Natural killer cell (primary cell): ENCODE measurements around the gene USP36. TPM values are rescaled to one million over a fixed set of nuclear protein-coding genes. Genes with fewer than 3 reads are reported as not detected.

Experiments used
- ATAC-seq, 3 donors: fragments of 150-1000 bp in 2 of 3; fragments of 200-7000 bp in 1 of 3; cut with Tn5 transposase; 1 replicate in 1 of 3; 2 replicates in 2 of 3; pipeline ENCODE4 v1.10.0; 2021; ENCODE audit warnings: mild to moderate bottlenecking in 2 of 3, moderate library complexity in 2 of 3
- DNase-seq, 2 donors: peaks; one replicate each; pipeline versions ENCODE4 v3.0.0 to v3.0.0-alpha.2; 2013 to 2021; ENCODE audit warnings: mixed read lengths in 1 of 2
- H3K27ac ChIP-seq: one replicate; pipeline ENCODE4 v1.5.1; 2013; ENCODE audit warnings: mild to moderate bottlenecking, low read length
- H3K27me3 ChIP-seq: one replicate; pipeline ENCODE4 v1.6.1; 2013; ENCODE audit warnings: low read length; ENCODE audit not compliant: control insufficient read depth, insufficient read depth
- H3K36me3 ChIP-seq: one replicate; pipeline ENCODE4 v1.6.1; 2013; ENCODE audit warnings: low read length; ENCODE audit not compliant: control insufficient read depth, insufficient read depth
- H3K4me1 ChIP-seq: one replicate; pipeline ENCODE4 v1.6.1; 2013; ENCODE audit warnings: low read length; ENCODE audit not compliant: control insufficient read depth, insufficient read depth
- H3K4me3 ChIP-seq: one replicate; pipeline ENCODE4 v1.5.1; 2013; ENCODE audit warnings: low read length
- H3K9me3 ChIP-seq: one replicate; pipeline ENCODE4 v1.6.1; 2013; ENCODE audit warnings: low read length; ENCODE audit not compliant: control insufficient read depth, insufficient read depth
- H3K27ac Mint-ChIP-seq, 2 donors: one replicate each; pipeline ENCODE4 v1.8.0; 2022; ENCODE audit warnings: mild to moderate bottlenecking in 2 of 2, mixed read lengths in 2 of 2, moderate library complexity in 1 of 2
- H3K27me3 Mint-ChIP-seq, 2 donors: one replicate each; pipeline ENCODE4 v1.8.0; 2022; ENCODE audit warnings: low read depth in 2 of 2, mixed read lengths in 2 of 2
- H3K36me3 Mint-ChIP-seq: one replicate; pipeline ENCODE4 v1.8.0; 2022; ENCODE audit warnings: mixed read lengths
- H3K4me1 Mint-ChIP-seq, 2 donors: one replicate each; pipeline ENCODE4 v1.8.0; 2022; ENCODE audit warnings: mixed read lengths in 2 of 2
- H3K4me3 Mint-ChIP-seq: one replicate; pipeline ENCODE4 v1.8.0; 2022; ENCODE audit warnings: mild to moderate bottlenecking, moderate library complexity, mixed read lengths
- H3K9me3 Mint-ChIP-seq, 2 donors: one replicate each; pipeline ENCODE4 v1.8.0; 2022; ENCODE audit warnings: mixed read lengths in 2 of 2
- WGBS: methylation state at CpG from one replicate; pipeline ENCODE4 v1.1.7; 2013; ENCODE audit warnings: missing lambda C conversion rate; ENCODE audit not compliant: insufficient coverage; 5-methylcytosine and 5-hydroxymethylcytosine counted together
- intact Hi-C: fragments of 100-400 bp; cut with micrococcal nuclease; formaldehyde crosslinking; loops from one replicate; pipeline ENCODE4 v1.14.2; 2022
- total RNA-seq, 4 donors: library from RNA; stranded (reverse); fragments of 120-200 nt in 1 of 4; gene quantifications; one replicate each; pipeline versions ENCODE4 v1.2.3 to v1.2.4, GENCODE V29; 2013 to 2022
- TF ChIP-seq, protein P1 (sequence below): fragments of 200-600 bp; IDR thresholded peaks from one replicate; pipeline ENCODE4 v1.8.0; 2022; ENCODE audit warnings: antibody characterized with exemption

Gene USP36
- total RNA-seq, 3 donors from 2014 or later (not counting 1 experiment from before 2014, with no cell fraction given) = 241 to 304 (median 270) TPM

DNA sequence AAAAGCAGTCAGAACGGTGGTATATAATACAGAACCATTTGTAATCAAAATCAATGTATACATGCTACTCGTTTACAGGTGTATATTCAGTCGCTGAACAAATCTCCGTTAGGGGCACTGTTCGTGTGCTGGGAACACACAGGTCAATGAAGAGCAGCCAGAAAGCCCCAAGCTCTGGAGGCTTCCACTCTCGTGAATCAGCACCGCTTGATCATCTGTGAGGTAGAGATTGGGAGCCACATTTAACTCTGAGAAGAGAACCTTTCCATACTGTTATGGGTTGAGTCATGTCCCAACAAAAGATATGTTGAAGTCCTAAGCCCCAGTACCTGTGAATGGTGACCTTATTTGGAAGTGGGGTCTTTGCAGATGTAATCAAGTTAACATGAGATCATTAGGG is 53.2 kb downstream of the USP36 start:
- peaks cover 59 to 75% of the 10 kb centered on the region in 2 donors for H3K4me1 Mint-ChIP-seq

DNA sequence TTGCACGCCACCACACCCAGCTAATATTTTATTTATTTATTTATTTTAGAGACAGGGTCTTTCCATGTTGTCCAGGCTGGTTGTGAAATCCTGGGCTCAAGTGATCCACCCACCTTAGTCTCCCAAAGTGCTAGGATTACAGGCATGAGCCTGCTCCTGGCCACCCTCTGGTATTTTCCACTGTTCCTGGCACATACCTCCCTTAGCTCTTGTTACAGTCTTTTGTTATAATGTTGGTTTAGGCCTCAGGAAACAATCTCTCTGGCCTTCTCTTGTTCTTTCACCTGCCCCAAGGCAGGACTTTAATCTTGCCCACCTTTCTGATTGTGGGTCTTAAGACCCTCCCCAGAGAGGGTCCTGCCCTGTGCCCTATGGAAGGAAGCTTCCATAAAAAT is 55.0 kb downstream of the USP36 start:
- H3K36me3 ChIP-seq = no peaks in the 10 kb centered on the region
- H3K4me3 Mint-ChIP-seq = peak overlapping the region; percentile 85
- peaks cover 48 to 63% of the 10 kb centered on the region in 2 donors for H3K4me1 Mint-ChIP-seq
- H3K27ac Mint-ChIP-seq = peak overlapping the region; percentile 90 to 100
- ATAC-seq (no peak), DNase-seq (no peak)
- no peaks in the 10 kb centered on the region for H3K36me3 Mint-ChIP-seq
- peaks cover 78% of the 10 kb centered on the region for H3K4me1 ChIP-seq
- no peaks in the 10 kb centered on the region for H3K27me3 ChIP-seq
- no peaks in the 10 kb centered on the region for H3K27me3 Mint-ChIP-seq
- intact Hi-C loops = loop anchor here (5.0 kb wide), 1 partner anchor 52 kb away; no protein-coding TSS in a partner anchor
- no peaks in the 10 kb centered on the region for H3K9me3 Mint-ChIP-seq
- no peak overlapping the region for H3K4me3 ChIP-seq
- TF ChIP-seq, protein P1, sequence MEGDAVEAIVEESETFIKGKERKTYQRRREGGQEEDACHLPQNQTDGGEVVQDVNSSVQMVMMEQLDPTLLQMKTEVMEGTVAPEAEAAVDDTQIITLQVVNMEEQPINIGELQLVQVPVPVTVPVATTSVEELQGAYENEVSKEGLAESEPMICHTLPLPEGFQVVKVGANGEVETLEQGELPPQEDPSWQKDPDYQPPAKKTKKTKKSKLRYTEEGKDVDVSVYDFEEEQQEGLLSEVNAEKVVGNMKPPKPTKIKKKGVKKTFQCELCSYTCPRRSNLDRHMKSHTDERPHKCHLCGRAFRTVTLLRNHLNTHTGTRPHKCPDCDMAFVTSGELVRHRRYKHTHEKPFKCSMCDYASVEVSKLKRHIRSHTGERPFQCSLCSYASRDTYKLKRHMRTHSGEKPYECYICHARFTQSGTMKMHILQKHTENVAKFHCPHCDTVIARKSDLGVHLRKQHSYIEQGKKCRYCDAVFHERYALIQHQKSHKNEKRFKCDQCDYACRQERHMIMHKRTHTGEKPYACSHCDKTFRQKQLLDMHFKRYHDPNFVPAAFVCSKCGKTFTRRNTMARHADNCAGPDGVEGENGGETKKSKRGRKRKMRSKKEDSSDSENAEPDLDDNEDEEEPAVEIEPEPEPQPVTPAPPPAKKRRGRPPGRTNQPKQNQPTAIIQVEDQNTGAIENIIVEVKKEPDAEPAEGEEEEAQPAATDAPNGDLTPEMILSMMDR = no peak
- peak overlapping the region; percentile 51 for H3K27ac ChIP-seq
- H3K9me3 ChIP-seq = no peaks in the 10 kb centered on the region
- no CpG with 5 or more reads among the region's 1 CpG for WGBS

More for the DNA sequence above, 53.2 kb downstream of the USP36 start:
- TF ChIP-seq, protein P1 = no peak
- WGBS = 95% methylated on average over 7 of the region's 7 CpGs
- peak overlapping the region; percentile 48 to 79 for H3K27ac Mint-ChIP-seq
- peak overlapping the region; percentile 70 for H3K4me3 Mint-ChIP-seq
- DNase-seq (no peak), ATAC-seq (no peak)
- H3K9me3 Mint-ChIP-seq = no peaks in the 10 kb centered on the region
- Histone ChIP-seq H3K27me3 (no peaks in the 10 kb centered on the region), H3K4me3 (no peak overlapping the region), H3K9me3 (no peaks in the 10 kb centered on the region), H3K36me3 (peaks cover 5% of the 10 kb centered on the region), H3K27ac (peak overlapping the region; percentile 5), H3K4me1 (peaks cover 90% of the 10 kb centered on the region)
- intact Hi-C loops = loop anchor here (5.0 kb wide), 1 partner anchor 50 kb away; no protein-coding TSS in a partner anchor
- no peaks in the 10 kb centered on the region for H3K36me3 Mint-ChIP-seq
- no peaks in the 10 kb centered on the region for H3K27me3 Mint-ChIP-seq

DNA sequence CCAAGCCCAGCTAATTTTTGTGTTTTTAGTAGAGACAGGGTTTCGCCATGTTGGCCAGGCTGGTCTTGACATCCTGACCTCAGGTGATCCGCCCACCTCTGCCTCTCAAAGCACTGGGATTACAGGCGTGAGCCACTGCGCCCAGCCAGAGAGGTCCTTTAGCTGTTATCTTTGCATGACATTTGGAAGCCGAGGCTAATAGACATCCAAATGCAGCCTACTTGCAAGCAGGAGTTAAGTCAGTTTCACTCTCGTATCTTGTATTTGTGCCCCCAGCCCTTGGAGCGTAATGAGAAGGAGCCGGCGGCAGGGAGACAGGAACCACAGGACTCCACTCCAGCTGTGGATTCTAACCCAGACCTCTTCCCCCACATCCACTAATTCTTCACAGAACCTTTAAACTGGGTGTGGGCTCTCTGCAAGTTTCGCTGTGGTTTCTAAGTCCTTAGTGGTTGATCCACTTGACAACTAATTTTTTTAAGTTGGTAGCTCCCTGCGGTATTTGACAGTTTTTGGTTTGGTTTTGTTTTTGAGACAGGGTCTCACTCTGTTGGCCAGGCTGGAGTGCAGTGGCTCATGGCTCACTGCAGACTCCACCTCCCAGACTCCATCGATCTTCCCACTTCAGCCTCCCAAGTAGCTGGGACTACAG is 55.5 kb downstream of the USP36 start:
- Mint-ChIP-seq H3K27me3 (no peaks in the 10 kb centered on the region), H3K27ac (peak overlapping the region; percentile 90 to 100), H3K9me3 (no peaks in the 10 kb centered on the region), H3K4me3 (peak overlapping the region; percentile 85), H3K36me3 (no peaks in the 10 kb centered on the region), H3K4me1 (peaks cover 52 to 62% of the 10 kb centered on the region in 2 donors)
- Histone ChIP-seq H3K4me1 (peaks cover 79% of the 10 kb centered on the region), H3K9me3 (no peaks in the 10 kb centered on the region), H3K27ac (peak overlapping the region; percentile 51), H3K36me3 (no peaks in the 10 kb centered on the region), H3K4me3 (peak overlapping the region; percentile 29), H3K27me3 (no peaks in the 10 kb centered on the region)
- ATAC-seq (peak in 1 of 3 donors; percentile 14), DNase-seq (peak in 1 of 2 donors; percentile 62)
- WGBS = 38% methylated on average over 11 of the region's 12 CpGs
- intact Hi-C loops = loop anchor here (5.0 kb wide), 1 partner anchor 52 kb away; no protein-coding TSS in a partner anchor
- TF ChIP-seq, protein P1 = no peak
